ENCODE measurements around the gene BHLHA15.

Gene BHLHA15

GRCh38 chr7:98240961-98241673 is 29.9 kb downstream of the BHLHA15 start:
- no peak for DNase-seq (ENCODE audit: low read depth in 3 of 3, low spot score in 1 of 3)

- DNase-seq (ENCODE audit: low read depth in 3 of 3, low spot score in 1 of 3): no peak
Observed at GRCh38 chr7:98241674-98242241, 30.5 kb downstream of the BHLHA15 start.

- no peak for DNase-seq (ENCODE audit: low read depth in 3 of 3, low spot score in 1 of 3)
Observed at GRCh38 chr7:98242342-98242741, 31.1 kb downstream of the BHLHA15 start.

- no peak for DNase-seq (ENCODE audit: low read depth in 3 of 3, low spot score in 1 of 3)
Observed at GRCh38 chr7:98242934-98243333, 31.7 kb downstream of the BHLHA15 start.

- DNase-seq (ENCODE audit: low read depth in 3 of 3, low spot score in 1 of 3): no peak
Observed at GRCh38 chr7:98244871-98245270, 33.6 kb downstream of the BHLHA15 start.

- DNase-seq (ENCODE audit: low read depth in 3 of 3, low spot score in 1 of 3): no peak
Observed at GRCh38 chr7:98248156-98248555, 36.9 kb downstream of the BHLHA15 start.

- DNase-seq (ENCODE audit: low read depth in 3 of 3, low spot score in 1 of 3): no peak
Observed at GRCh38 chr7:98249106-98249505, 37.9 kb downstream of the BHLHA15 start.

- no peak for DNase-seq (ENCODE audit: low read depth in 3 of 3, low spot score in 1 of 3)
Observed at GRCh38 chr7:98250789-98251188, 39.5 kb downstream of the BHLHA15 start.

- DNase-seq (ENCODE audit: low read depth in 3 of 3, low spot score in 1 of 3): peak in 1 of 3 donors; percentile 12
Observed at GRCh38 chr7:98251231-98251600, 40.0 kb downstream of the BHLHA15 start.

GRCh38 chr7:98251601-98252424 is 40.6 kb downstream of the BHLHA15 start, which contains the start of gene TECPR1:
Gene TECPR1 (minus strand): TSS chr7:98252232. CDS start chr7:98246146, 6,086 bp downstream.
- peak; percentile 59 to 71 (median 68) for DNase-seq (ENCODE audit: low read depth in 3 of 3, low spot score in 1 of 3)

- DNase-seq (ENCODE audit: low read depth in 3 of 3, low spot score in 1 of 3): no peak
Observed at GRCh38 chr7:98252425-98253054, 41.3 kb downstream of the BHLHA15 start.

- no peak for DNase-seq (ENCODE audit: low read depth in 3 of 3, low spot score in 1 of 3)
Observed at GRCh38 chr7:98254516-98254915, 43.3 kb downstream of the BHLHA15 start.

- DNase-seq (ENCODE audit: low read depth in 3 of 3, low spot score in 1 of 3): no peak
Observed at GRCh38 chr7:98254951-98255610, 43.8 kb downstream of the BHLHA15 start.

- no peak for DNase-seq (ENCODE audit: low read depth in 3 of 3, low spot score in 1 of 3)
Observed at GRCh38 chr7:98256431-98256830, 45.2 kb downstream of the BHLHA15 start.

GRCh38 chr7:98257701-98258100 is 46.5 kb downstream of the BHLHA15 start:
- no peak for DNase-seq (ENCODE audit: low read depth in 3 of 3, low spot score in 1 of 3)

Data from stimulated activated CD4-positive, alpha-beta T cell treated with anti-CD3 and anti-CD28 coated beads, TNF-alpha, amount 100 ng/mL, for 1 hour (primary cell).